Left ventricle myocardium inferior (tissue), 1 donor: ENCODE results near the gene MAN1C1. TPM values are rescaled to one million over a fixed set of nuclear protein-coding genes. Genes with fewer than 3 reads are reported as not detected.
A peak's percentile ranks its signal among the peaks of the same experiment; 100 is the strongest.

Experiments used
- DNase-seq: peaks from one replicate; pipeline ENCODE4 v3.0.0-alpha.2; 2020
- H3K27ac ChIP-seq: fragments of 200-600 bp; replicated peaks from 2 replicates; pipeline ENCODE4 v1.8.0; 2021
- H3K27me3 ChIP-seq: fragments of 200-600 bp; 2 replicates; pipeline ENCODE4 v1.8.0; 2021; ENCODE audit warnings: low read depth
- H3K36me3 ChIP-seq: fragments of 200-600 bp; 2 replicates; pipeline ENCODE4 v1.8.0; 2021
- H3K4me1 ChIP-seq: fragments of 200-600 bp; 2 replicates; pipeline ENCODE4 v1.8.0; 2021
- H3K4me3 ChIP-seq: fragments of 200-600 bp; 2 replicates; pipeline ENCODE4 v1.8.0; 2021; ENCODE audit warnings: mild to moderate bottlenecking, moderate library complexity
- H3K9me3 ChIP-seq: fragments of 200-600 bp; replicated peaks from 2 replicates; pipeline ENCODE4 v1.8.0; 2021
- intact Hi-C: fragments of 100-400 bp; cut with micrococcal nuclease; formaldehyde crosslinking; loops from one replicate; pipeline ENCODE4 v1.11.0; 2022
- total RNA-seq: library from RNA; stranded (reverse); fragmentation: NEBNext Ultra II Directional; extraction: Animal tissue kit (Norgen Biotek cat#: 25700); gene quantifications from one replicate; pipeline ENCODE4 v1.2.1, GENCODE V29; 2021
- TF ChIP-seq, protein P1 (sequence below): fragments of 200-600 bp; IDR thresholded peaks from 2 replicates; pipeline ENCODE4 v1.8.0; 2021; ENCODE audit warnings: antibody characterized with exemption, mild to moderate bottlenecking, borderline replicate concordance
- donor health status: DM: no; HTN: yes; CAD: no; lungs with severe emphysema.

Gene MAN1C1
- total RNA-seq, 1 donor from 2014 or later: 18.0 TPM

DNA sequence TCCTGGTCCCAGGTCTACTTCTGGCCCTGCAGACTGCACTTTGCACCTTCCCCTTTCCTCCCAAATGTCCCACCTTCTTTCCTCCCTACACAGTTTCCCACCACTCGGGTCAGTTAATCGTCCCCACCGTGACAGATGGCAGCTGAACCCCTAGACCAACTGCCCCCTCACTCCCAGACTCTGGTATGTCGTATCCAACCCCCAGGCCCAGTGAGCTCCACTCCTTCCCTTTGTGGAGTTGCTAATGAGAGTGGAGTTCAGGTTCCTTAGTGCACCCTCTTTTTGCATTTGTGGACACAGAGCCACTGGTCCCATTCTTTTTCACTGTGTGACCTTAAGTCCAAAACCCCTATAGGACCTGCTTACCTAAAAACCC lies 1.8 kb downstream of the MAN1C1 start:
- peak overlapping the region; percentile 96 for H3K4me3 ChIP-seq
- intact Hi-C loops: loop anchor here (5.0 to 10.0 kb wide), 2 partner anchors 74 to 126 kb away; no protein-coding TSS in a partner anchor
- no peak for DNase-seq
- no peaks in the 10 kb centered on the region for H3K9me3 ChIP-seq
- peak overlapping the region; percentile 87 for H3K27ac ChIP-seq
- H3K4me1 ChIP-seq: peaks cover 79% of the 10 kb centered on the region
- TF ChIP-seq, protein P1, sequence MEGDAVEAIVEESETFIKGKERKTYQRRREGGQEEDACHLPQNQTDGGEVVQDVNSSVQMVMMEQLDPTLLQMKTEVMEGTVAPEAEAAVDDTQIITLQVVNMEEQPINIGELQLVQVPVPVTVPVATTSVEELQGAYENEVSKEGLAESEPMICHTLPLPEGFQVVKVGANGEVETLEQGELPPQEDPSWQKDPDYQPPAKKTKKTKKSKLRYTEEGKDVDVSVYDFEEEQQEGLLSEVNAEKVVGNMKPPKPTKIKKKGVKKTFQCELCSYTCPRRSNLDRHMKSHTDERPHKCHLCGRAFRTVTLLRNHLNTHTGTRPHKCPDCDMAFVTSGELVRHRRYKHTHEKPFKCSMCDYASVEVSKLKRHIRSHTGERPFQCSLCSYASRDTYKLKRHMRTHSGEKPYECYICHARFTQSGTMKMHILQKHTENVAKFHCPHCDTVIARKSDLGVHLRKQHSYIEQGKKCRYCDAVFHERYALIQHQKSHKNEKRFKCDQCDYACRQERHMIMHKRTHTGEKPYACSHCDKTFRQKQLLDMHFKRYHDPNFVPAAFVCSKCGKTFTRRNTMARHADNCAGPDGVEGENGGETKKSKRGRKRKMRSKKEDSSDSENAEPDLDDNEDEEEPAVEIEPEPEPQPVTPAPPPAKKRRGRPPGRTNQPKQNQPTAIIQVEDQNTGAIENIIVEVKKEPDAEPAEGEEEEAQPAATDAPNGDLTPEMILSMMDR: no peak
- H3K36me3 ChIP-seq: no peaks in the 10 kb centered on the region
- H3K27me3 ChIP-seq: no peaks in the 10 kb centered on the region

DNA sequence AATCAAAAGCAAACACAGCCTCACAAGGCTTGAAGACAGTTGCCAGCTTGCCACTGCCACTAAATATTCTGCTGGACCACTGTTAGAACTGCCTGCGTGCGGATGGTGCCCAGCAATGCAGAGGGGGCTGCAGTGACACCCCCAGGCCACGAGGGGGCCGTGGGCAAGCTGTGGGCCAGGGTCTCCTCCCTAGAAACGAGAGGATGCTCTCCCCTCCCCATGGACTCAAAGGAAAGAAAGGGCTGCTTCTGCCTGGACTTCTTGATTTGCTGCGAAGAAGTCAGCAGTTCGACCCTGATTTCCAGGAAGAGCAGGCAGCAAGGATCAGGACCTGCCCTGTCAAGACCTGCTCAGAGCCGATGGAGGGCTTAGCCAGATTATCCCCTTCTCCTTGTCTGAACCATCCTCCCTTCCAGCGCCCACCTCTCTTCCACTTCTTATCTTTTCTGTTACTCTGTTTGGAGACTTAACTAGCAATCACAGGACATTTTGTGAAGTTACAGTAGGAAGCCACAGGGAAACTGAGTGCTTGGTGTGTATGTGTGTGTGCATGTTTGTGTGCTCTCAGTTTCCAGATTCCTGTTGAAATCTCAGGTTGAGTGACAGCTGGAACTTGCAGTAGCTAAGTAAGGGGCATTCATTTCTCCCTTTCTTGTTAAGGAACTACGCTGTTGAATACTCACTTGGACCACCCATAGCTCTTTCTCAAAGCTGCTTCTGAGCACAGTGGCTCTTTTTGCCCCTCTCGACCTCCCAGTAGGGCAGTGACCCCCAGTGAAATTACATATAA lies 2.7 kb downstream of the MAN1C1 start:
- no peaks in the 10 kb centered on the region for H3K27me3 ChIP-seq
- no peaks in the 10 kb centered on the region for H3K36me3 ChIP-seq
- TF ChIP-seq, protein P1: peak; percentile 90
- H3K27ac ChIP-seq: peak overlapping the region; percentile 87
- peak overlapping the region; percentile 96 for H3K4me3 ChIP-seq
- H3K9me3 ChIP-seq: no peaks in the 10 kb centered on the region
- peaks cover 86% of the 10 kb centered on the region for H3K4me1 ChIP-seq
- peak; percentile 50 for DNase-seq
- intact Hi-C loops: loop anchor here (5.0 to 10.0 kb wide), 2 partner anchors 73 to 126 kb away; no protein-coding TSS in a partner anchor

DNA sequence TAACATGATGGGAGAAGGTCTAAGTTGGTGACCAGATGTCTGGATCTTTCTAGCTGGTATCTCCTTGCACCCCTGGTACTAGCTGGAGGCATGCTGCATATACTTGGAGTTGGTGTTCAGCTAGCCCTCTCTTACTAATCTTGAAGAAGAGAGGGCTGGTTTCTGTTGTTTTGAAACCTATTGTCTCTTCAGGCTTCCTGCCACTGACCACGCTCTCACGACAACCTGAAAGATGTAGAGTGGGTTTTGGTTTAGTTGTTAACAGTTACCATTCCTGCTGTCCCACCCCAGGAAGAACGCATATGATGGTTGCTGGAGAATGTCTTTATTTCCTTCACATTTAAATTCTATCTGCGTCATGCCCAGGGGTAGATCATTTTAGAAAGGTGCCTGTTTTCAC lies 3.6 kb downstream of the MAN1C1 start:
- H3K27me3 ChIP-seq: no peaks in the 10 kb centered on the region
- H3K4me1 ChIP-seq: peaks cover 82% of the 10 kb centered on the region
- intact Hi-C loops: no loop called here
- TF ChIP-seq, protein P1: no peak
- no peaks in the 10 kb centered on the region for H3K9me3 ChIP-seq
- DNase-seq: no peak
- H3K4me3 ChIP-seq: peak overlapping the region; percentile 96
- H3K27ac ChIP-seq: peak overlapping the region; percentile 8
- no peaks in the 10 kb centered on the region for H3K36me3 ChIP-seq

DNA sequence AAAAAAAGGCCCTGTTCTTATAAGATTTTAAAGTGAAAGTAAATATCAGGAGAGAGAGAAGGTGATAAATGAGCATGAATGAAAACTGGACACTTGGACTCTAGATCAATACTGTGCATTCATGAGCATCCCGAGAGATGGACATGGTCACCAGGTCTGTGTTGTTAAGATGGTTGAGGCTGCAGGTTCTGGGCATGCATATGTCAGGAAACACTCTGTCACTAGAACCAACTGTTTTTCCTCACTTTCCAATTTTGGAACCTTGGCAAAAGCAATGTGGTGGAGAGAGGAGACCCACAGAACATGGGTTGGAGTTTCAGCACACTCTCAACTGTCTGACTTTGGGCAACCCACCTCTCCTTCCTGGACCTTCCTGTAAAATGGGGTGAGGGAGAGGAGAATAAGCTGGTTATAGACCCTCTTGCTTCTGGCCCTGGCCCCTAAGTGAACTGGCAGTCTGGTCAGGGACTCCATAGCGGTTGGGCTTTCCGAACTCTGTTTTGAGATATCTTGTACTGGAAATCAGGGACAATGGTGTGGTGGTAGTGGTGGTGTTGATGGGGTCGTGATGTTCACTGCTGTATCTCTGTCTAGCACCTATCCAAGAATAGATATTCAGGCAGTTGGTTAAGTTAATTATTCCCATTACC lies 4.2 kb downstream of the MAN1C1 start:
- TF ChIP-seq, protein P1: no peak
- H3K27me3 ChIP-seq: no peaks in the 10 kb centered on the region
- H3K4me3 ChIP-seq: peak overlapping the region; percentile 96
- H3K27ac ChIP-seq: no peak overlapping the region
- no peaks in the 10 kb centered on the region for H3K9me3 ChIP-seq
- H3K4me1 ChIP-seq: peaks cover 76% of the 10 kb centered on the region
- no peak for DNase-seq
- intact Hi-C loops: no loop called here
- no peaks in the 10 kb centered on the region for H3K36me3 ChIP-seq

DNA sequence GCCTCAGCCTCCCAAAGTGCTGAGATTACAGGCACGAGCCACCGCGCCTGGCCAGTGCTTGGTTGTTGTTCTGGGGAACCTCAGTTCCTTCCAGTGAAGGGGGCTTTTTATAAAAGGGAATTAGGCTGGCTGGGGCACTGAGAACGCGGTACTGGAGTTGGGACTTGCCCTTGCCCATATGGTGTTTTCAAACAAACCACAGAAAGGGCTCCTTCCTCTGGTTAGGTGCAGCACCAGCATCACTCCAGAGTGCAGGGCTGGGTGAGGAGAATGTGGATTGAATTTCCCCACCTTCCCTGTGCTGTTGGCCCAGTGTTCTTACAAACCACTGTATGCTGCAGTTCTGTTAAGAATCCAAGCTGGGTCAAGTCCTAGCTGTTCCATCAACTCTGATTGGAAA lies 5.3 kb downstream of the MAN1C1 start:
- Histone ChIP-seq H3K9me3 (no peaks in the 10 kb centered on the region), H3K4me1 (peaks cover 70% of the 10 kb centered on the region), H3K4me3 (no peak overlapping the region), H3K27me3 (no peaks in the 10 kb centered on the region), H3K36me3 (no peaks in the 10 kb centered on the region), H3K27ac (peak overlapping the region; percentile 15)
- TF ChIP-seq, protein P1: no peak
- no peak for DNase-seq
- intact Hi-C loops: no loop called here
